Measurements from ENCODE around the gene OR6X1.
"Not testable (repeated sequence)": the region's sequence is repeated elsewhere in the genome, so short reads cannot be mapped to it uniquely, and the experiment has no call there.

OR6X1 gene

DNA sequence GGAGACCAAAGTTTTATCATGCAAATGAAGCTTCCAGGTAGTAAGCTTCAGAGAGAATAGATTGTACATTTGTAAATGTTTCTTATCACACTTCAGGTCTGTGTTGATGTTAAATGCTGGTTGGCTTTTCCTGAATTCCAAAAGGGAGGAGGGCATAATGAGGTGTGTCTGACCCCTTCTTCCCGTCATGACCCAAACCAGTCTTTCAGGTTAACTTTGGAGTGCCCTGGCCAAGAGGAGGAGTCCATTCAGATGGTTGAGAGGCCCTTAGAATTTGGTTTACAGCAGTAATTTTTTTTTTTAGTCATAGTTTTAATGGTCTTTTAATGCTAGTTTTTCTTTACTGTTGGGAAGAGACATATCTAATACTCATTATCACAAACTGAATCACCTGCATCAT is 2.5 kb downstream of the OR6X1 start:
- DNase-seq = no peak

DNA sequence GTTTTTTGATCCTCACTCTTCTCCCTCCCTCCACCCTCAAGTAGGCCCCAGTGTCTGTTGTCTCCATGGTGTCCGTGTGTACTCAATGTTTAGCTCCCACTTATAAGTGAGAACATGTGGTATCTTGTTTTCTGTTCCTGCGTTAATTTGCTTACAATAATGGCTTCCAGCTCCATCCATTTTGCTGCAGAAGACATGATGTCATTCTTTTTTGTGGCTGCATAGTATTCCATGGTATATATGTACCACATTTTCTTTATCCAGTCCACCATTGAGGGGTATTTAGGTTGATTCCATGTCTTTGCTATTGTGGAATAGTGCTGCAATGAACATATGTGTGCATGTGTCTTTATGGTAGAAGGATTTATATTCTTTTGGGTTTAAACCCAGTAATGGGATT is 6.0 kb downstream of the OR6X1 start:
- DNase-seq = not testable (repeated sequence)

DNA sequence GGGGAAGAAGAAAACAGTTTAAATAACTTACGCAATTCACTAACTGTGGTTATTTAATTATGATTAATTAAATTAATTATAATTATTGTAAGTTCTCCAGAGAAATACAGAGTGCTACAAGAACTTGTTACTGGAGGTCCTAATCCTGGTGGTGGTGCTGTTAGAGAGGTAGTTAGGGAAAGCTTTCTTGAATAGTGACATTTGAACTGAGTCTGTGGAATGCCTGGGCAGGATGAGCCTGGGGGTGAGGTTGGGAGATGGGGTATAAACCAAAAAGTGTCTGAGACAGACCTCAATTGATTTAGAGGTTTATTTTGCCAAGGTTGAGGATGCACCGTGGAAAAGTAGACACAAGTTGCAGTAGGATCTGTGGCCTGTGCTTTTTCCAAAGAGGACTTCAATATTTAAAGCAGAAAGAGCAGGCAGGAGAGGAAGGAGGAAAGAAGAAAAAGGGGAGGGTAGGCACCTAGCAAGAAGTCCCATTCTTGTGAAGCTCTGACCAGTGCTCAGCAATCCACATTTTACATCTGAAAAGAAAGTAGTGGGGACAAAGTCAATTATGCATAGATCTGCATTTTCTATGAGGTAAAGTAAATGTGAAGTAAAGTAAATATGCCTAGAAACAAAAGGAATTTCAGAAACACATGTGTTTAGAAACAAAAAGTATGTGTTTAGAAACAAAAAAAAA is 8.4 kb downstream of the OR6X1 start:
- DNase-seq = no peak

- no peak for DNase-seq
These were observed 11.6 kb downstream of the OR6X1 start for GRCh38 chr11:123742724-123743120.

DNA sequence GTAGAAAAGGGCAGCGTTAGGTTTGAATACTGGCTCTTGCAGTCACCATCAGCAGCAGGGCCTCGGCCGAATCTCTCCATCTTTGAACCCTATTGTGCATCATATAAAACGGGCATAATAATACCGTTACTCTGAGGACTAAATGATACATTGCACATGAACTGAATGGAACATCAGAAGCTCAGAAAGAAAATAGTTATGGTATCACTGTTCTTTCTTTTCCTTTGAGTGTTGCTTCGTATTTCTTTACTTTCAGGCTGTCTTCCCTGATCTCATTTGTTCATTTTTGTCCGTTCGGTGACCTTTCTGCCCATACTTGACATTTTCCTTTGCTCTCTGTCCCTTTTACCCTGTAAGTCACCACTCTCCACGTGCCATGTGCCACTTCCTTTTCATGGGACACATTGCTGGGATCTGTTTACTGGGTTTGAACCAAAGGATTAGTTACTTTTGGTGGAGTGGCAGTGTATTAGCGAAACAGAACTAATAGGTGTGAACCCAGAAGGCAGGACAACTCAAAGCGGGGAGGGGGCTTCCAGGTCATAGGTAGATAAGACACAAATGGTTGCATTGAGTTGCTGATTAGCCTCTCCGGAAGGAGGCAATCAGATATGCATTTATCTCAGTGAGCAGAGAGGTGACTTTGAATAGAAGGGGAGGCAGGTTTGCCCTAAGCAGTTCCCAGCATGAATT is 12.1 kb downstream of the OR6X1 start:
- peak in 1 of 2 donors; percentile 4 for DNase-seq

DNA sequence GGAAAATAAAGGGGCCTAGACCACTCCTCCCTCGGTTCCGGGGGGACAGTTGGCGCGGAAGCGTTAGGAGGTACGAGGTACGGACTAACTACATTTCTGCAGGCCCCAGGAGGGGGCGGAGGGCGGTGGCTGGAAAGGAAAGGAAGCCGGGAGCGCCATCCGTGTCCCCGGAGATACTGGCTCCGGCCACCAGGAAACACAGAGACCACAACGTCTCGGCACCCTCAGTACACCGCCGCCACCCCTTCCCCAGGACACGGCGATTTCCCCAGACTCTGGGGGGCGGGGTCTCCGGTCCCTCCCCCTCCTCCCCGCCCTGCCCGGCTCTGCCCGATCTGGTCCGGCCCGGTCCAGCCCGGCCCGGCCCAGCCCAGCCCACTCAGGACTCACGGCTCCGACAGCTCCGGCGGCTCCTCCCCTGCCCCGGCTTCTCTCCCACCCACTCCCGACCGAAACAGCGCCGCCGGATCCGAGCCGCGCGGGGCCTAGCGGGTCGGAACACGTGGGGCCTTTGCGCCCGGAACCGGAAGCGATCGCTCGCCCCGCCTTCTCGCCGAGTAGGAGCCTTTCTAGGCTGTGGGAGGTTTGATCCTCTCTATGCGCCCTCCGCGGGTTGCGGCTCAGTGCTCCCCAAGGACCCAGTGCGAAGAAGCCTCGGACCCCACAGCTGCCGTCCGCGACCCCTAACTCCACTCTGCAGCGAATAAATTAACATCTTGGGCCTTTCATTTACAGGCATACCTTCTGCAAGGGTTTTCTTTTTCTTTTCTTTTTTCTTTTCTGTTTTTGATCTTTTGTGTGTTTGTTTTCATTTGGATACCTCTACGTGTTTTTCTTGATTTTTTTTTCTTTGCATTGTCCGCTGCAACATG is 12.9 kb downstream of the OR6X1 start, which contains the start of gene ZNF202:
Gene ZNF202 (minus strand): TSS at position 502 of the 872 bp plus-strand sequence. CDS start 10,772 bp downstream, outside the sequence.
- peak; percentile 90 to 91 for DNase-seq

GRCh38 chr11:123740787-123741158 is 13.5 kb downstream of the OR6X1 start:
- DNase-seq = no peak

DNA sequence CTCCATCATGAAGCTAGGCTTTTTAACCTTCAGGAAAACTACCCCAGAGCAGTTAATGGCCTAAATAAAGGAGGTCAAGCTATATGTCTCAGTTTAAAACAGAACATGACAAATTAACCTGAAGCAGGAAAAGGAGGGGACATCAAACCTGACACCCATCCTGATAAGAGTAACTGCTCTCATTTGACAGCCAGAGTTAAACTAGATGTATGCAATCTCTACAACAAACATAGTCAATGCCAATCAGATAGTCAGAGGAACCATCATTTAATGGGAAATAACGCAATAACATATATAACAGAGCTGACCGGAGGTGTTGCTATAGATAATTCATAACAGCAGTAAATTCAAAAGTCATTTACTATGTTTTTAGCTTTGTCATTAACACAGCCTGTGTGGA is 15.9 kb downstream of the OR6X1 start:
- no peak for DNase-seq

DNA sequence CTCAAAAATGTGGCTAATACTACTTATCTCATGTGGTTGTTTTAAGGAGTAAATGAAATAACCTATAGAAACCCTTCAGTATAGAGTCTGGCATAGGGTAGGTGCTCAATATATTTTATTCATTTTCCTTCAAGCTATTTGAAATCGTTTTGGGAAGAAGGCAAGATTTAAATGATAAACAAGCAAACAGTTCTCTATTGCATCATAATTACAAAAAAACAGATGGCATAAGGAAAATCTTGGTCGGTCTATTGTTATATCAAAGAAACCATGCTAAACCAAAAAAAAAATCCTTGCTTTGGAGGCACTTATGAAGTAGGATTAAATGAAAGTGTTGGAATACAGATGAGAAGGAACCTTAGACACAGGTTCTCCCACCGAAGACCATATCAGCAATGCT is 17.5 kb downstream of the OR6X1 start:
- DNase-seq = no peak

DNA sequence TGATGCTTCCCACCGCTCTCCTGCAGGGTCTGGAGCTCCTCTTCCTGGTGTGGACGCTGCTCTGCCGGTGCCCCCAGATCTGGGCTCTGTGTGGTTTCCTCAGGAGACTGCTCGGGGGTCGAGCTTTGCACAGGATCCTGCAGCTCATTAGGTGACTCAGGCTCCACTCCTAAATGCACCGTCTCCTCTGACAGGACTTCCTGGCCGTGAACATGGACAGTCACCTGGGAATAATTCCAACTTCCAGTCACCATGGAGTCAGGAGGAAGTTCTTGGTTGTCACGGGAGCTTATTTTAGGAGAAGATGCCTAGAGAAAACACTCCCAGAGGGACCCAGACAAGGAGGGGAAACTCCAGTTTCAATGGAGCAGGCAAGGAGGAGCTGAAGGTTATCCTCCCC is 24.7 kb downstream of the OR6X1 start:
- no peak for DNase-seq

DNA sequence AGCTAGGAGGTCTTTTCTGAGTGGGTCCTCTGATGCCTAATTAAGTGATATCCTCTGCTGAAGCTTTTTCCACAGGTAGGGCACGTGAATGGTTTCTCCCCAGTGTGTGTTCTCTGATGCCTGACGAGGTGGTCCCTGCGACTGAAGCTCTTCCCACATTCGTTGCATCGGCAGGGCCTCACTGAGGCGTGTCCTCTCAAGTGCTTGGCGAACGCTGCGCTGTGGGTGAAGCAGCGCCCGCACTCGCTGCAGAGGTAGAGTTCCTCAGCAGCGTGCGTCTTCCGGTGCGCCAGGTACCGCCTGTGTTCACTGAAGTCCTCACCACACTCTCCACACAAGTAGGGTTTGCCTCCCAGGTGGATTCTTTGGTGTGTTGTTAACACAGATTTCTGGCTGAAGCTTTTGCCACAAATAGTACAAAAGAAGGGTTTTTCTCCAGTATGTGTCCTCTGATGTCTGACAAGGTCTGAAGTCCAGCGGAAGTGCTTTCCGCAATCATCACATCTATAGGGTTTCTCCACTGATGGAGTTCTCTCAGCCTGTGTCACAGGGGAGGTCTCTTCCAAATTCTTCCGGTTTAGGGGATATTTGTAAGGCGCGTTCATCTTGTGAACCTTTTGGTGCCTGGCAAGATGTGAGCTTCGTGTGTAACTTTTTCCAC is 28.2 kb downstream of the OR6X1 start:
- DNase-seq = no peak

DNA sequence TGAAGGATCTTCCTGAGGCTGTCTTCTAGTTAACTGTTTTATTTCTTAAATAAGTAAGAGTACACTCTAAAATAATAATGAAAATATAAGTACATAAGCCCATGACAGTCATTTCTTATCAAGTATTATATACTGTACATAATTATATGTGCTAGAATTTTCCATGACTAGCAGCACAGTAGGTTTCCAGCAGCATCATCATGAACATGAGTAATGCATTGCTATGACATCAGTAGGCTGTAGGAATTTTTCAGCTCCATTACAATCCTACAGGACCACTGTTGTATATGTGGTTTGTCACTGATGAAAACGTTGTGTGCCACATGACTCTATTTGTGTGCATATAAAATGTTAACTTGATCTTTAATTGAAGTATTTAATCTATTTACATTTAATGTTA is 34.9 kb downstream of the OR6X1 start:
- DNase-seq = no peak

- no peak for DNase-seq
These were observed 35.8 kb downstream of the OR6X1 start for GRCh38 chr11:123718469-123718868.

- no peak for DNase-seq
These were observed 36.3 kb downstream of the OR6X1 start for GRCh38 chr11:123718063-123718462.

GRCh38 chr11:123712627-123713026 is 41.7 kb downstream of the OR6X1 start:
- DNase-seq = not testable (repeated sequence)

GRCh38 chr11:123707606-123708205 is 46.6 kb downstream of the OR6X1 start:
- DNase-seq = peak; percentile 35 to 45

- no peak for DNase-seq
These were observed 47.1 kb downstream of the OR6X1 start for GRCh38 chr11:123707206-123707605.

- DNase-seq = no peak
These were observed 50.0 kb downstream of the OR6X1 start for GRCh38 chr11:123704341-123704740.
